K562 (cell line): Measurements from ENCODE around the gene SNAPC3. TPM values are rescaled to one million over a fixed set of nuclear protein-coding genes. Genes with fewer than 3 reads are reported as not detected.
A peak's percentile ranks its signal among the peaks of the same experiment; 100 is the strongest.

Experiments used
- ATAC-seq: fragments of 200-7000 bp; cut with Tn5 transposase; 3 replicates; pipeline ENCODE4 v1.9.1; 2020; ENCODE audit warnings: moderate library complexity
- BruUV-seq: library from RNA; stranded (reverse); fragments of 400-500 nt; replicated peaks from 2 replicates; lab custom pipeline; 2021; lab: Mats Ljungman, UMichigan
- CTCF ChIA-PET: fragments of 300-600 bp; formaldehyde crosslinking; extraction: SDS; loops from one replicate; lab custom pipeline; 2021; ENCODE audit warnings: low intra/inter-chr PET ratio; lab: Yijun Ruan, JAX
- POLR2A ChIA-PET: fragments of 300-600, 350-650 bp; sonication (Branson Sonifier 250); formaldehyde crosslinking; extraction: SDS; loops from one replicate; lab custom pipeline; 2021; ENCODE audit warnings: antibody characterized with exemption, inconsistent platforms; lab: Yijun Ruan, JAX
- DNase-seq, 4 experiments: peaks; one replicate each; pipeline versions ENCODE4 v3.0.0 to v3.0.0-alpha.2; 2011 to 2018; ENCODE audit warnings: low spot score in 3 of 4, mixed read lengths in 3 of 4; ENCODE audit errors: extremely low read depth in 1 of 4
- FAIRE-seq: peaks from 2 replicates; lab custom pipeline; 2011; peaks lifted over from hg19 to GRCh38; lab: Jason Lieb, UNC
- H2AFZ ChIP-seq: 2 replicates; pipeline ENCODE4 v1.6.0; 2011; ENCODE audit warnings: low read depth, low read length, control low read depth, inconsistent platforms
- H3K27ac ChIP-seq: fragments of 200-600 bp; 3 replicates; pipeline ENCODE4 v1.8.0; 2011; ENCODE audit warnings: low read depth, mild to moderate bottlenecking, control low read depth, inconsistent platforms, low read length, moderate library complexity, mixed read lengths; ENCODE audit errors: extremely low read depth
- H3K27me3 ChIP-seq, 2 experiments: fragments of 300-600 bp in 1 of 2; 2 replicates in 1 of 2; 3 replicates in 1 of 2; pipeline versions ENCODE4 v1.6.0 to v1.8.0; 2011; ENCODE audit warnings: inconsistent platforms in 2 of 2, low read length in 2 of 2, mild to moderate bottlenecking in 1 of 2, mixed read lengths in 1 of 2, moderate library complexity in 1 of 2; ENCODE audit not compliant: control insufficient read depth in 2 of 2, insufficient read depth in 2 of 2
- H3K36me3 ChIP-seq: fragments of 300-600 bp; 3 replicates; pipeline ENCODE4 v1.8.0; 2011; ENCODE audit warnings: mild to moderate bottlenecking, low read length, inconsistent platforms; ENCODE audit not compliant: control insufficient read depth, insufficient read depth
- H3K4me1 ChIP-seq, 2 experiments: fragments of 200-600 bp in 1 of 2; replicated peaks in 1 of 2; 2 replicates in 1 of 2; 3 replicates in 1 of 2; pipeline versions ENCODE4 v1.5.1 to v1.8.0; 2011; ENCODE audit warnings: inconsistent platforms in 2 of 2, low read length in 2 of 2, mild to moderate bottlenecking in 1 of 2, mixed read lengths in 1 of 2, moderate library complexity in 1 of 2; ENCODE audit not compliant: control insufficient read depth in 2 of 2, insufficient read depth in 2 of 2
- H3K4me2 ChIP-seq: 2 replicates; pipeline ENCODE4 v1.6.1; 2011; ENCODE audit warnings: low read length, control low read depth, inconsistent platforms, mixed read lengths; ENCODE audit not compliant: insufficient read depth
- H3K4me3 ChIP-seq: fragments of 200-600 bp; sonication (generic), shearing (Covaris generic); 2 replicates; pipeline ENCODE4 v1.5.1; 2016; ENCODE audit warnings: control low read depth, inconsistent platforms
- H3K79me2 ChIP-seq: fragments of 200-600 bp; 3 replicates; pipeline ENCODE4 v1.8.0; 2011; ENCODE audit warnings: low read length, inconsistent platforms; ENCODE audit not compliant: control insufficient read depth, insufficient read depth
- H3K9ac ChIP-seq, 2 experiments: 2 replicates each; pipeline versions ENCODE4 v1.6.0 to v1.6.1; 2011; ENCODE audit warnings: low read depth in 2 of 2, low read length in 2 of 2, control low read depth in 1 of 2, inconsistent platforms in 1 of 2, mild to moderate bottlenecking in 1 of 2, mixed read lengths in 1 of 2; ENCODE audit not compliant: insufficient read depth in 1 of 2
- H3K9me1 ChIP-seq: one replicate; pipeline ENCODE4 v1.6.0; 2011; ENCODE audit warnings: inconsistent platforms, mild to moderate bottlenecking, low read length, moderate library complexity; ENCODE audit not compliant: control insufficient read depth, insufficient read depth
- H3K9me3 ChIP-seq: replicated peaks from 2 replicates; pipeline ENCODE4 v1.5.1; 2011; ENCODE audit warnings: low read depth, low read length, inconsistent platforms; ENCODE audit not compliant: control insufficient read depth, insufficient read depth
- H4K20me1 ChIP-seq: replicated peaks from 2 replicates; pipeline ENCODE4 v1.6.1; 2011; ENCODE audit warnings: low read length, inconsistent platforms, mixed read lengths; ENCODE audit not compliant: control insufficient read depth, insufficient read depth
- BRCA1 ChIP-seq, 2 experiments: fragments of 450-650 bp in 1 of 2; sonication (generic) in 1 of 2; formaldehyde crosslinking in 1 of 2; IDR thresholded peaks; 2 replicates each; pipeline versions ENCODE4 v1.5.0 to v1.6.1; 2017 to 2020; ENCODE audit warnings: mild to moderate bottlenecking in 1 of 2, missing genetic modification reagents in 1 of 2
- CBX1 ChIP-seq: sonication (generic); IDR thresholded peaks from 2 replicates; pipeline ENCODE4 v1.6.1; 2016; ENCODE audit warnings: antibody characterized with exemption, low read depth, mild to moderate bottlenecking
- FOXM1 ChIP-seq, 2 experiments: fragments of 450-650 bp in 1 of 2; sonication (generic) in 1 of 2; formaldehyde crosslinking in 1 of 2; IDR thresholded peaks; 2 replicates each; pipeline versions ENCODE4 v1.6.1 to v1.9.0; 2017 to 2022; ENCODE audit warnings: low read depth in 2 of 2, mild to moderate bottlenecking in 2 of 2, missing genetic modification reagents in 1 of 2, moderate library complexity in 1 of 2
- MYNN ChIP-seq, 2 experiments: sonication (generic); formaldehyde crosslinking in 1 of 2; IDR thresholded peaks; 2 replicates each; pipeline versions ENCODE4 v1.5.0 to v1.6.1; 2016 to 2020; ENCODE audit warnings: antibody characterized with exemption in 1 of 2, missing genetic modification reagents in 1 of 2
- NR2C2 ChIP-seq, 2 experiments: fragments of 200-800 bp in 1 of 2; sonication (Bioruptor generic) in 1 of 2; sonication (generic) in 1 of 2; formaldehyde crosslinking in 1 of 2; IDR thresholded peaks; 2 replicates each; pipeline versions ENCODE4 v1.6.1 to v1.8.0; 2016 to 2022; ENCODE audit warnings: mild to moderate bottlenecking in 1 of 2, missing compliant biosample characterization in 1 of 2, missing genetic modification characterization in 1 of 2, missing genetic modification reagents in 1 of 2
- POLR2H ChIP-seq: IDR thresholded peaks from 2 replicates; pipeline ENCODE4 v1.6.1; 2016; ENCODE audit warnings: missing genetic modification characterization, low read depth, mild to moderate bottlenecking, control low read depth, missing compliant biosample characterization, moderate library complexity
- RBM39 ChIP-seq: fragments of 200-400 bp; formaldehyde crosslinking; optimal IDR thresholded peaks from 2 replicates; pipeline ENCODE3; 2018; ENCODE audit warnings: low read depth, low read length
- SRSF1 ChIP-seq: fragments of 200-400 bp; formaldehyde crosslinking; IDR thresholded peaks from 2 replicates; pipeline ENCODE4 v1.6.1; 2017; ENCODE audit warnings: mild to moderate bottlenecking, low read depth, low read length, moderate library complexity
- STAT5A ChIP-seq: IDR thresholded peaks from 2 replicates; pipeline ENCODE4 v1.6.1; 2012; ENCODE audit warnings: low read length, inconsistent platforms, borderline replicate concordance
- ZBTB17 ChIP-seq: fragments of 450-650 bp; formaldehyde crosslinking; IDR thresholded peaks from 2 replicates; pipeline ENCODE4 v1.4.0; 2020; ENCODE audit warnings: mild to moderate bottlenecking
- ZNF583 ChIP-seq: fragments of 250-450 bp; sonication (Bioruptor Pico); IDR thresholded peaks from 2 replicates; pipeline ENCODE4 v1.4.0; 2020
- ZNF699 ChIP-seq: fragments of 250-450 bp; sonication (Bioruptor Pico); IDR thresholded peaks from 2 replicates; pipeline ENCODE4 v1.8.0; 2021; ENCODE audit warnings: mild to moderate bottlenecking, moderate library complexity; ENCODE audit not compliant: insufficient replicate concordance
- ZNF785 ChIP-seq: fragments of 250-450 bp; sonication (Bioruptor Pico); IDR thresholded peaks from 2 replicates; pipeline ENCODE4 v1.4.0; 2020; ENCODE audit warnings: mild to moderate bottlenecking
- WGBS: fragments of 100-300 bp; shearing (Covaris generic); methylation state at CpG from one replicate; pipeline ENCODE4 v1.1.6; 2016; ENCODE audit warnings: low coverage, mixed read lengths; ENCODE audit not compliant: insufficient coverage; ENCODE audit errors: missing lambda C conversion rate; 5-methylcytosine and 5-hydroxymethylcytosine counted together
- in situ Hi-C: fragments of 300-500 bp; cut with MboI; formaldehyde crosslinking; loops from 4 replicates; pipeline ENCODE4 v1.15.0; 2018; ENCODE audit warnings: inconsistent platforms, mixed read lengths
- intact Hi-C: fragments of 100-400 bp; cut with micrococcal nuclease; formaldehyde crosslinking; loops from 2 replicates; pipeline ENCODE4 v1.14.2; 2022
- polyA plus RNA-seq, 8 experiments: library from polyadenylated mRNA; depleted of rRNA in 4 of 8; stranded (reverse) in 5 of 8; unstranded in 3 of 8; fragments of >200 nt; fragmentation: Nextera tagmentation in 2 of 8; fragmentation: Illumina TruSeq in 1 of 8; extraction: Ambion mirVana in 2 of 8; extraction: Trizol in 1 of 8; gene quantifications; 2 replicates each; pipeline versions ENCODE4 v1.2.1 to v1.2.3, GENCODE V29; 2011 to 2014; ENCODE audit warnings: inconsistent platforms in 1 of 8, missing spikeins in 1 of 8
- total RNA-seq, 7 experiments: library from RNA; depleted of rRNA in 6 of 7; stranded (reverse); fragments of >200 nt in 6 of 7; fragmentation: Illumina TruSeq in 2 of 7; extraction: Trizol in 2 of 7; gene quantifications; 2 replicates each; pipeline versions ENCODE4 v1.2.1 to v1.2.3, GENCODE V29; 2011 to 2021; ENCODE audit warnings: low replicate concordance in 1 of 7
- TF ChIP-seq, protein P1 (sequence below): fragments of 450-650 bp; formaldehyde crosslinking; IDR thresholded peaks from 2 replicates; pipeline ENCODE4 v1.4.0; 2020; ENCODE audit warnings: mild to moderate bottlenecking, moderate library complexity
- TF ChIP-seq, protein P2 (sequence below): fragments of 250-450 bp; sonication (Bioruptor Pico); IDR thresholded peaks from 2 replicates; pipeline ENCODE4 v1.8.0; 2022; ENCODE audit warnings: inconsistent platforms, mild to moderate bottlenecking, moderate library complexity, borderline replicate concordance

The SNAPC3 gene
- total and polyA plus RNA-seq, 9 of the 15 experiments (the other 6 are each of a cell fraction or from before 2014, with no cell fraction given), result 2.3 to 38.9 (median 19.8) TPM

DNA sequence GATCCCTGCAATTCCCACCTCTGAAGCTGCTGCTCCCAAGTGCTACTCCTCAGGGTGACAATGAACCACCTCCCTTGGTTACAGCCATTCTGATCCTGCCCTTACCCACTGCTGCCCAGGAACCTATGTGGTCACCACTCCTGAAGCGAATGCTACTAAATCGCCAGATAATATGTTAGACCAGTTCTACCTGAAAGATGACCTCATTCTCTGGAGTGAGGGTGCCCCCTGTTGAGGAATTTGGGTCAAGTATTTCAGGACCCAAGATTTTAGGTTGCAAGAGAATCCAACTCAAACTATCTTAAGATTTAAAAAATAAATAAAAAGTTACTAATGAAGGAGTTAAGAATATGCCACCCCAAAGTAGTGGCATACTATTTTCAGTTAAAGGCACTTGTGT is 5.8 kb upstream of the SNAPC3 start (continued):
- TF ChIP-seq, protein P1, sequence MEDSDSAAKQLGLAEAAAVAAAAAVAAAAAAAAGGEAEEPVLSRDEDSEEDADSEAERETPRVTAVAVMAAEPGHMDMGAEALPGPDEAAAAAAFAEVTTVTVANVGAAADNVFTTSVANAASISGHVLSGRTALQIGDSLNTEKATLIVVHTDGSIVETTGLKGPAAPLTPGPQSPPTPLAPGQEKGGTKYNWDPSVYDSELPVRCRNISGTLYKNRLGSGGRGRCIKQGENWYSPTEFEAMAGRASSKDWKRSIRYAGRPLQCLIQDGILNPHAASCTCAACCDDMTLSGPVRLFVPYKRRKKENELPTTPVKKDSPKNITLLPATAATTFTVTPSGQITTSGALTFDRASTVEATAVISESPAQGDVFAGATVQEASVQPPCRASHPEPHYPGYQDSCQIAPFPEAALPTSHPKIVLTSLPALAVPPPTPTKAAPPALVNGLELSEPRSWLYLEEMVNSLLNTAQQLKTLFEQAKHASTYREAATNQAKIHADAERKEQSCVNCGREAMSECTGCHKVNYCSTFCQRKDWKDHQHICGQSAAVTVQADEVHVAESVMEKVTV (CRISPR knock-in tag), result peak; percentile 78
- no peak for TF ChIP-seq FOXM1 (IDR thresholded peaks at IDR 0.05; ENCODE audit: low read depth)
- TF ChIP-seq FOXM1 (CRISPR knock-in tag; IDR thresholded peaks at IDR 0.05; ENCODE audit: low read depth), result no peak
- no peak for TF ChIP-seq ZNF785 (CRISPR knock-in tag)

DNA sequence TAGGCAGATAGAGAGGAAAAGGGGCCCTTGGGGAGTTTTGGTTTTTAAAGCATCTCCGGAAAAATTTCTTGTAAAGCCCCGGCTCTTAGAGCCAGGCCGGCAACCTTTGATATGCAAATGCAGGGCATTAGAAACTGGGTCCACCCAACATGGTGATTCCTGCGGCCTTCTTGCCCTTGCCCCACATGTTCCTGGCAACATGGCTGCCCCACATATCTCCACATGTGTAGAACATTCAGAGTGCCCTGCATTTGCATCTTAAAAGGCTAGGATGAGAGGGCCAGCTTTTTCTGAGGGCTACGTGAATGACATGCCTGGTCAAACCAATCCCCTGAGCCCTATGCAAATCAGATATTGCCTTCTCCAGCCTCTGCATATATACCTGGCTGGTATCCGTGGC is 5.0 kb upstream of the SNAPC3 start:
- no peak overlapping the region for H3K9ac ChIP-seq
- no peaks in the 10 kb centered on the region for H3K79me2 ChIP-seq
- no peak overlapping the region for H2AFZ ChIP-seq
- H3K4me2 ChIP-seq, result no peak overlapping the region
- H3K9me3 ChIP-seq, result no peaks in the 10 kb centered on the region
- ChIA-PET POLR2A (no interaction called here), CTCF (interaction anchor here (0.7 kb wide), 1 partner anchor 140 kb away, joined by 3 read pairs; no protein-coding TSS in a partner anchor)
- no peak overlapping the region for H3K27ac ChIP-seq
- no peaks in the 10 kb centered on the region for H3K36me3 ChIP-seq
- WGBS, result 49% methylated on average over 5 of the region's 6 CpGs
- peaks cover 0 to 4% of the 10 kb centered on the region in 2 experiments; a peak in 3 of 5 replicates for H3K4me1 ChIP-seq
- in situ Hi-C loops, result loop anchor here (10.0 kb wide), 2 partner anchors 143 to 203 kb away; no protein-coding TSS in a partner anchor
- H3K9me1 ChIP-seq, result no peaks in the 10 kb centered on the region
- no peak overlapping the region for H3K4me3 ChIP-seq
- DNase-seq (no peak), ATAC-seq (no peak), FAIRE-seq (no peak)
- no peaks in the 10 kb centered on the region for H4K20me1 ChIP-seq
- intact Hi-C loops, result loop anchor here (5.0 kb wide), 4 partner anchors 60 to 205 kb away; no protein-coding TSS in a partner anchor
- H3K27me3 ChIP-seq, result no peaks in the 10 kb centered on the region
- no TSS peak for BruUV-seq
- TF ChIP-seq POLR2H (tag), result no peak
- no peak for TF ChIP-seq MYNN (IDR thresholded peaks at IDR 0.05)
- no peak for TF ChIP-seq MYNN (CRISPR knock-in tag; IDR thresholded peaks at IDR 0.05)
- no peak for TF ChIP-seq RBM39
- no peak for TF ChIP-seq ZNF699 (CRISPR knock-in tag)
- no peak for TF ChIP-seq STAT5A
- TF ChIP-seq BRCA1 (IDR thresholded peaks at IDR 0.05), result no peak
- no peak for TF ChIP-seq BRCA1 (CRISPR knock-in tag; IDR thresholded peaks at IDR 0.05)
- TF ChIP-seq ZNF583, result no peak
- no peak for TF ChIP-seq NR2C2 (CRISPR knock-in tag; IDR thresholded peaks at IDR 0.05)
- TF ChIP-seq NR2C2 (tag; IDR thresholded peaks at IDR 0.05), result no peak
- TF ChIP-seq CBX1, result no peak
- no peak for TF ChIP-seq SRSF1
- TF ChIP-seq, protein P2, sequence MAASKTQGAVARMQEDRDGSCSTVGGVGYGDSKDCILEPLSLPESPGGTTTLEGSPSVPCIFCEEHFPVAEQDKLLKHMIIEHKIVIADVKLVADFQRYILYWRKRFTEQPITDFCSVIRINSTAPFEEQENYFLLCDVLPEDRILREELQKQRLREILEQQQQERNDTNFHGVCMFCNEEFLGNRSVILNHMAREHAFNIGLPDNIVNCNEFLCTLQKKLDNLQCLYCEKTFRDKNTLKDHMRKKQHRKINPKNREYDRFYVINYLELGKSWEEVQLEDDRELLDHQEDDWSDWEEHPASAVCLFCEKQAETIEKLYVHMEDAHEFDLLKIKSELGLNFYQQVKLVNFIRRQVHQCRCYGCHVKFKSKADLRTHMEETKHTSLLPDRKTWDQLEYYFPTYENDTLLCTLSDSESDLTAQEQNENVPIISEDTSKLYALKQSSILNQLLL (CRISPR knock-in tag), result no peak
- no peak for TF ChIP-seq ZBTB17
